A549 (cell line): Measurements from ENCODE around the gene SAMM50. TPM values are rescaled to one million over a fixed set of nuclear protein-coding genes. Genes with fewer than 3 reads are reported as not detected.

Experiments
- ATAC-seq, 2 experiments: fragments of 200-7000 bp in 1 of 2; fragments of >200 bp in 1 of 2; cut with Nextera tagmentation in 1 of 2; cut with Tn5 transposase in 1 of 2; 3 replicates each; pipeline versions ENCODE4 v1.8.0 to v1.9.1; 2018 to 2020; ENCODE audit warnings: mild to moderate bottlenecking in 1 of 2, moderate library complexity in 1 of 2
- CTCF ChIA-PET: fragments of 300-600 bp; sonication (Branson Sonifier 250); formaldehyde crosslinking; extraction: SDS; loops from one replicate; lab custom pipeline; 2021; ENCODE audit warnings: antibody characterized with exemption, inconsistent platforms; lab: Yijun Ruan, JAX
- POLR2A ChIA-PET: fragments of 350-600 bp; formaldehyde crosslinking; extraction: SDS; loops from one replicate; lab custom pipeline; 2021; ENCODE audit warnings: antibody characterized with exemption, inconsistent platforms; lab: Yijun Ruan, JAX
- DNase-seq, 2 experiments: peaks; one replicate each; pipeline versions ENCODE4 v3.0.0 to v3.0.0-alpha.2; 2011 to 2016; ENCODE audit warnings: low read depth in 1 of 2, low spot score in 1 of 2
- FAIRE-seq: peaks from 2 replicates; lab custom pipeline; 2011; peaks lifted over from hg19 to GRCh38; lab: Jason Lieb, UNC
- H3K27ac ChIP-seq, 2 experiments: fragments of >200 bp; sonication (Bioruptor Twin); formaldehyde crosslinking; 3 replicates each; pipeline ENCODE4 v1.5.1; 2016 to 2017
- H3K4me1 ChIP-seq: fragments of >200 bp; sonication (Bioruptor Twin); formaldehyde crosslinking; 3 replicates; pipeline ENCODE4 v1.6.1; 2016
- H3K4me2 ChIP-seq: fragments of >200 bp; sonication (Bioruptor Twin); formaldehyde crosslinking; 3 replicates; pipeline ENCODE4 v1.6.1; 2016
- H3K4me3 ChIP-seq: fragments of >200 bp; sonication (Bioruptor Twin); formaldehyde crosslinking; 3 replicates; pipeline ENCODE4 v1.5.1; 2016
- H3K9me3 ChIP-seq: fragments of >200 bp; sonication (Bioruptor Twin); formaldehyde crosslinking; 3 replicates; pipeline ENCODE4 v1.6.1; 2016
- CBX8 ChIP-seq: fragments of 200-600 bp; sonication (generic); IDR thresholded peaks from 2 replicates; pipeline ENCODE4 v1.6.1; 2016
- CEBPB ChIP-seq, 2 experiments: fragments of >200 bp in 1 of 2; sonication (Bioruptor Twin) in 1 of 2; formaldehyde crosslinking in 1 of 2; IDR thresholded peaks; 2 replicates each; pipeline ENCODE4 v1.6.1; 2012 to 2016
- CHD2 ChIP-seq: fragments of 150-350 bp; IDR thresholded peaks from 2 replicates; pipeline ENCODE4 v1.6.1; 2014; ENCODE audit warnings: low read length; ENCODE audit not compliant: partially characterized antibody
- CHD4 ChIP-seq: fragments of 200-600 bp; sonication (generic); IDR thresholded peaks from 2 replicates; pipeline ENCODE4 v1.6.1; 2016; ENCODE audit warnings: antibody characterized with exemption, mild to moderate bottlenecking, borderline replicate concordance
- EHMT2 ChIP-seq: fragments of 200-600 bp; sonication (generic); IDR thresholded peaks from 2 replicates; pipeline ENCODE4 v1.6.1; 2016; ENCODE audit warnings: antibody characterized with exemption, low read depth, mild to moderate bottlenecking, moderate library complexity
- FOSB ChIP-seq: fragments of 250-450 bp; sonication (Bioruptor Pico); IDR thresholded peaks from 2 replicates; pipeline ENCODE4 v1.5.0; 2020; ENCODE audit warnings: mild to moderate bottlenecking, moderate library complexity
- FOSL2 ChIP-seq, 2 experiments: fragments of 450-650 bp in 1 of 2; fragments of >200 bp in 1 of 2; sonication (Bioruptor Twin) in 1 of 2; formaldehyde crosslinking; IDR thresholded peaks; 2 replicates each; pipeline versions ENCODE4 v1.5.0 to v1.6.1; 2016 to 2020; ENCODE audit warnings: mild to moderate bottlenecking in 1 of 2, moderate library complexity in 1 of 2
- HMGXB4 ChIP-seq: fragments of 250-450 bp; sonication (Bioruptor Pico); IDR thresholded peaks from 2 replicates; pipeline ENCODE4 v1.5.0; 2021; ENCODE audit warnings: mild to moderate bottlenecking, moderate library complexity, borderline replicate concordance
- KDM5A ChIP-seq: fragments of 200-600 bp; sonication (generic); IDR thresholded peaks from 2 replicates; pipeline ENCODE4 v1.6.1; 2016; ENCODE audit warnings: antibody characterized with exemption, mild to moderate bottlenecking
- MAZ ChIP-seq: fragments of 150-350 bp; IDR thresholded peaks from 2 replicates; pipeline ENCODE4 v1.6.1; 2014; ENCODE audit warnings: antibody characterized with exemption, low read depth, low read length, borderline replicate concordance
- NFE2L2 ChIP-seq: fragments of 150-350 bp; conservative IDR thresholded peaks from 2 replicates; pipeline ENCODE4 v1.6.1; 2014; ENCODE audit warnings: low read length
- PHF8 ChIP-seq: fragments of 200-600 bp; sonication (generic); IDR thresholded peaks from 2 replicates; pipeline ENCODE4 v1.6.1; 2016; ENCODE audit warnings: low read depth, mild to moderate bottlenecking, antibody characterized with exemption, moderate library complexity, borderline replicate concordance
- RAD21 ChIP-seq, 2 experiments: fragments of >200 bp in 1 of 2; sonication (Bioruptor Twin) in 1 of 2; formaldehyde crosslinking in 1 of 2; IDR thresholded peaks in 1 of 2; conservative IDR thresholded peaks in 1 of 2; 2 replicates in 1 of 2; 3 replicates in 1 of 2; pipeline ENCODE4 v1.6.1; 2012 to 2018; ENCODE audit warnings: inconsistent platforms in 1 of 2
- USF2 ChIP-seq: fragments of 450-650 bp; IDR thresholded peaks from 2 replicates; pipeline ENCODE4 v1.6.1; 2014; ENCODE audit warnings: antibody characterized with exemption
- ZFP36 ChIP-seq: fragments of 450-650 bp; IDR thresholded peaks from 2 replicates; pipeline ENCODE4 v1.6.1; 2014; ENCODE audit warnings: borderline replicate concordance; ENCODE audit not compliant: partially characterized antibody
- ZSCAN20 ChIP-seq: fragments of 250-450 bp; sonication (Bioruptor Pico); IDR thresholded peaks from 2 replicates; pipeline ENCODE4 v1.8.0; 2022; ENCODE audit warnings: mild to moderate bottlenecking, moderate library complexity
- WGBS: methylation state at CpG from one replicate; pipeline ENCODE4 v1.1.6; 2017; ENCODE audit errors: missing lambda C conversion rate; 5-methylcytosine and 5-hydroxymethylcytosine counted together
- polyA plus RNA-seq, 4 experiments: library from polyadenylated mRNA; depleted of rRNA in 3 of 4; stranded (reverse); fragments of >200 nt; fragmentation: RNase III in 1 of 4; extraction: RNeasy Plus Mini Kit Qiagen cat#74134 plus additional on column Dnase treatment in 1 of 4; gene quantifications; 2 replicates in 3 of 4; 3 replicates in 1 of 4; pipeline ENCODE4 v1.2.3, GENCODE V29; 2011 to 2017

SAMM50 gene
- polyA plus RNA-seq, 2 of the 4 experiments (the other 2 are of a cell fraction): 49.3 to 51.4 TPM

- Histone ChIP-seq H3K27ac (peak overlapping the region; percentile 80 to 96), H3K4me3 (peak overlapping the region; percentile 93), H3K4me1 (peaks cover 17% of the 10 kb centered on the region; the same call in 2 of the 3 replicates), H3K9me3 (no peaks in the 10 kb centered on the region), H3K4me2 (peak overlapping the region; percentile 91)
- 35% methylated on average over 7 of the region's 7 CpGs for WGBS
- ATAC-seq: no peak
- TF ChIP-seq MAZ: no peak
- no peak for TF ChIP-seq ZFP36
- TF ChIP-seq, all 56 proteins: peak for 0
- ChIA-PET CTCF (interaction anchor here (0.9 to 1.7 kb wide), 5 partner anchors 8 to 672 kb away, joined by 3 to 8 read pairs (median 3); no protein-coding TSS in a partner anchor), POLR2A (interaction anchor here (2.1 kb wide), 1 partner anchor 8 kb away, joined by 12 read pairs; no protein-coding TSS in a partner anchor)
- FAIRE-seq (no peak), DNase-seq (no peak)
Measured at GRCh38 chr22:43953988-43954785, 1.1 kb upstream of the SAMM50 start.

GRCh38 chr22:43955883-43956782 lies 891 bp downstream of the SAMM50 start:
- no peak for FAIRE-seq

GRCh38 chr22:43956805-43957463 lies 1.7 kb downstream of the SAMM50 start:
- DNase-seq: no peak
- peak overlapping the region; percentile 98 for H3K4me2 ChIP-seq
- TF ChIP-seq HMGXB4 (no peak), USF2 (no peak), EHMT2 (no peak), FOSB (CRISPR knock-in tag) (no peak), PHF8 (no peak), FOSL2 (IDR thresholded peaks at IDR 0.05) (no peak), FOSL2 (CRISPR knock-in tag; IDR thresholded peaks at IDR 0.05) (no peak), CHD2 (no peak), NFE2L2 (no peak), ZSCAN20 (CRISPR knock-in tag) (no peak), CHD4 (no peak), RAD21 (conservative IDR thresholded peaks at IDR 0.05 in 1 of 2, IDR thresholded peaks at IDR 0.05 in 1 of 2) (no peak), KDM5A (no peak)
- TF ChIP-seq, all 56 proteins: peak for 0
- no peak overlapping the region for H3K27ac ChIP-seq
- CTCF ChIA-PET: no interaction called here
- H3K4me3 ChIP-seq: no peak overlapping the region
- H3K4me1 ChIP-seq: peaks cover 17% of the 10 kb centered on the region; the same call in 2 of the 3 replicates
- FAIRE-seq: no peak
- WGBS: 86% methylated on average over 9 of the region's 9 CpGs
- H3K9me3 ChIP-seq: no peaks in the 10 kb centered on the region
- ATAC-seq: no peak
- POLR2A ChIA-PET: no interaction called here

More at GRCh38 chr22:43955883-43956782, 891 bp downstream of the SAMM50 start:
- Histone ChIP-seq H3K27ac (peak overlapping the region; percentile 80 to 96), H3K9me3 (no peaks in the 10 kb centered on the region), H3K4me3 (peak overlapping the region; percentile 93), H3K4me1 (peaks cover 17% of the 10 kb centered on the region; the same call in 2 of the 3 replicates), H3K4me2 (peak overlapping the region; percentile 98)
- ChIA-PET CTCF (no interaction called here), POLR2A (interaction anchor here (1.2 to 2.1 kb wide), 2 partner anchors 10 to 32 kb away, joined by 4 to 12 read pairs; partner anchors contain the start of gene PNPLA3)
- ATAC-seq: peak; percentile 5 to 11; a peak in 3 of 6 replicates
- DNase-seq: no peak
- no peak for TF ChIP-seq CEBPB (IDR thresholded peaks at IDR 0.05)
- TF ChIP-seq CBX8: no peak
- no peak for TF ChIP-seq PHF8
- WGBS: 46% methylated on average over 17 of the region's 17 CpGs
